Islet precursor cell (in vitro differentiated cells): ENCODE measurements around the gene CFAP77.

ENCODE experiments used
- DNase-seq: peaks from one replicate; pipeline ENCODE4 v3.0.0-alpha.2; 2018

Gene CFAP77

DNA sequence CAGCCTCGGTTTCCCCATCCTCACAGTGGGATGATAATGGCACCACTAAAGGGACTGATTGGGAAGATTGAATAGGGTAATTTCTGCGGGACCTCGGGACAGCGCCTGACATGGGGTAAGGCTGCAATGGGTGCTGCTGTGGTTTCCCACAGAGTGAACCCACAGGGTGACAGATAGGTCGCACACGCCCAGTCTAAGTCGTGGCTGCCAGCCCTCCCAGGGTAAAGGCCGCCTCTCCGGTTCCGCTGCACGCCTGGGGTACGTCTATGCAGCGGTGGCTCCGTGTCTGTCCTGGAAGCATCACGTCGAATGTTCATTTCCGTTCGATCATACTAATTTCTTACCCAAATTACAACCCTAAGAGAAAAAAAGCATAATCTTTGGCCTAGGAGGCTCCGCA lies 631 bp downstream of the CFAP77 start:
- no peak for DNase-seq

DNA sequence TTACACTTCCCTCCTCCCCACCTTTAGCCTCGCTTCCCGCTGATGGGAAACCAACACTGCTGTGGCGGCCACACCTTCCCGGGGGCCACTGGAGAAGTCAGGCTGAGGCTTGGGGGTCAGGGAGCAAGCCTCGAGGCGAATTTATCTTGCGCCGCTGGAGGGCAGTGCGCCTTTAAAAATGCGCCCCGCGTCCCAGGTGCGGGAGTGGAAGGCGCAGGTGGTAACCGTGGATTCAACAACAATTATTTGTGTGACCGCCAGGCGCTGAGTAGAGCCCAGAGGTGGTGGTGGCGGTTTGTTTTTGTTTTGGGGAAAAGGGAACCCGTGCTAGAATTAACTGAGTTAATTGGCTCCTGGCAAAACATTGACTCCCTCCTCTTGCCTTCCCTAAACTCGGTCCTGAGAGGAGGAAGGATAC lies 1.1 kb downstream of the CFAP77 start:
- DNase-seq = peak; percentile 76

DNA sequence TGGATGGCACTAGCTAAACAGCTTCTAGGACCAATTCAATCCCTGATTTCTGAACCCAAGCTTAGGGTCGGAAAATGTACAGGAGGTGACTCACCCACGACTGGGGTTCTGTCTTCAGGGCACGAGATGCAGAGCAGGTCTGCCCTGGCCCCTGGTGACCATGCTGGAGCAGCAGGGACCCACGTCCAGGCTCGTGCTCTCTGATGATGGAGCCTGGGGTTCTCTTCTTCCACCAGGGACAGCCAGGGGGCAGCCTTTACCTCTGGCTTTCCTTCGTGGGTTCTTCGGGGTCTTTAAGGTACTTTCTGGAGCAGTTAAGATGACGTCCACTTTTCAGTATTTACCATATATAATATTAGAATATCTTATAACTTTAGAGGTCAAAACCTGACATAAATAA lies 2.1 kb downstream of the CFAP77 start:
- peak; percentile 79 for DNase-seq

DNA sequence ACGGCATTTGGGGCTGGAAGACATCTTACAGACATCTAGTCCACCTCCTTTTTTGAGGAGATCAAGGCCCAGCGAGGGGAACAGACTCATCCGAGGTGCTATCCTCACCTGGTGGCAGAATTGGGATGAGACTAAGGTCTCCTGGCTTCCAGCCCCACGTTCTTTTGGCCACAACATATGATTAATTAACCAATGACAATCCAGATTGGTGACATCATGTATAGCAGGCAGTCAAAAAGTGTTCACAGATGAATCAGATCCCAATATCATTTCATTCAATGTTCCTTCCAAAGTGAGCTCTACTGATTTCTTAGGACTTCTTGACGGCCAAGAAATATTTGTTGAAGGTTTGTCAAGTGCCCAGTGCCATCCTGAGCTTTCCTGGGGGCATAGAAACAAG lies 3.9 kb downstream of the CFAP77 start:
- DNase-seq = no peak

DNA sequence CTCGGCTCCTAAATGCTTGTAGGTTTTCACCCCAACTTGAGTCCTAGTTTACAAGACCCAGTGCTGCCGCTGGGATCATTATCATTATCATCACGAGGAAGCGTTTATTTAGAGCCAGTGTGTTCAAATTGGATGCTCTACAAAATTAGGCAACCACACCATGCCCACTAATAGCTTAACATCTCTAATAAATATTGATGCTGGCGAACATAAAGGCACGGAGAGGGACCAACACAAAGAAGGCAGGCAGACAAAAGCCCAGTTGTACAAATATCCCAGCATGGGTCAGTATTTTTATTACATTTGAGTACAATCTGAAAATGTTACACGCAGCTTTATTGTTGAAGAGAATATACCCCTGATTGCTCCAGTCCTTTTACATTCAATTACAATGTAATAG lies 4.7 kb downstream of the CFAP77 start:
- no peak for DNase-seq

DNA sequence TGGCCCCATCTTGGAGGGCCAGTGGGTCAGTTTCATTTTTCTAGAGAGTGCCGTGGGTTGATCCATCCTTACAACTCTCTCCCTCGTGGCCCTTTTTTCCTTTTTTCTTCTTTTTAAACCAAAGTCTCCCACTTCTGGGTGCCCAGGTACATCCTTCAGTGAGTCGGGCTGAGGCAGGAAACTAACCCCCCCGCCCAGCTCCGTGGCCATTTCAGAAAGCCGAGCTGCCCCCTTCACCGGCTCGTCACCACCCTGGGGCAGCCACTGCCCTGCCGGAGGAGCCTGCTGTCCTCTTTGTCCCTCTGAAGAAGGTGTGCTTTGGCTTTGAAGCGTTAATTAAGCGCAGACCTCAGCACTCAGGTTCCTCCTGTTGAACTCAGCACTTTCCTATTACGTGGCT lies 5.2 kb downstream of the CFAP77 start:
- DNase-seq = no peak

DNA sequence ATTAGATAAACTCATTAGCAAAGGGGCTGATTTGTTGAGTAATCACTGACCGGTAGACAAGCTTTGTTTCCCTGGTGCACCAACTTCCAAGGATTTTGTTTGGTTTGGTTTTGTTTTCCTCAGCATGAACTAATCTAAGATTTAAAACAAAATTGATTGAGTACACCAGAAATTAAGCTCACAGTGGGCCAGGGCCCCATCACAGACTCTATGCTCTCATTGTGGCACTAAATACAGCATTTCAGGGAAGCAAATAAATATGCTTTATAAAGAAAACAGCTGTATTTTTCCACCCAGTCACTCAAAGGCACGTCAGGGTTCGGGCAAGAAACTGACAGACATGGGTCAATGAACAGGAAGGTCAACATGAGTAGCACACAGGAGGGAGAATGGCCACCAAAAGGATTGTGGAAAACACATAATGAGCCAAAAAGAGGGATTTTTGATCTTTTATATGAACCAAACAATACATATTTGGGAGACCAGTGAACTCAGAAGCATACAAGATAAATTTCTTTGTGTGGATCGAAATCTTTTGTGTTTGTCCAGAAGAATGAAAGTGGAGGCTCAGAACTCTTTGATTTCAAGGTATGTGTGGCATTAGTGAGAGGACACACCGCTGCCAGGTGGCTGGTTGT lies 8.8 kb downstream of the CFAP77 start:
- DNase-seq = no peak

DNA sequence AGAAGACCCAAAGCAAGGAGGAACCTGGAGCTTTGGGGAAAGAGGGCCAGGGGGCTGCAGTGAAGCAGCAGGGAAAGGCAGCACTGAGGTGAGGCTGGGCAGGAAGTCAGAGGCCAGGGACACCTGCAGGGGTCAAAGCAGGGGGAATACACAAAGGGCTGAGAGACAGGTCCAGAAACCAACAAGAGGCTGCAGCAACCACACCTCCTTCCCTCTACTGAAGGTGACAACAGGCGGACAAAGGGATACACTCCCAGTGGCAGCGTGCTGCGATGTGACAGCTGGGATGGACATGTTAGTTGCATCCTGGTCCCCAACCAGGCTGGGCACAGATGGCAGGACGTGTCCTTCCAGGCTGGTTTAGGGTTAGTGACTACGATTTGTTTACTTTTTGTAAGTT lies 12.6 kb downstream of the CFAP77 start:
- no peak for DNase-seq

DNA sequence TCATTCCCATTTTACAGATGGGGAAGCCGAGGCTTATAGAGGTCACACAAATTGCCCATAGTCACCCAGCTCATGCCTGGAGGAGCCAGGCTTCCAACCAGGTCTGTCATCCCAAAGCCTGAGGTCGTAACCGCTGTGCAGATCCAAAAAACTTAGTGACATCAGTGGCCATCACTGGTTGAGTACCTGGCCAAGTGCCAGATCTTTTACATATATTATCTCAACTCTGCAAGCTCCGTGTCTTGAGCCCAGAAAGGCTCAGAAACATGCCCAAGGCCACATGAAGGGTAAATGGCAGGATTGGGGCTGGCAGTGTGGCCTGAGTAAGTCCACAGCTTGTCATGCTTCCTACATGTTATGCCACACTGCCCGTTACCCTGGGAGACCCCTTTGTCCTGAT lies 13.5 kb downstream of the CFAP77 start:
- DNase-seq = no peak

DNA sequence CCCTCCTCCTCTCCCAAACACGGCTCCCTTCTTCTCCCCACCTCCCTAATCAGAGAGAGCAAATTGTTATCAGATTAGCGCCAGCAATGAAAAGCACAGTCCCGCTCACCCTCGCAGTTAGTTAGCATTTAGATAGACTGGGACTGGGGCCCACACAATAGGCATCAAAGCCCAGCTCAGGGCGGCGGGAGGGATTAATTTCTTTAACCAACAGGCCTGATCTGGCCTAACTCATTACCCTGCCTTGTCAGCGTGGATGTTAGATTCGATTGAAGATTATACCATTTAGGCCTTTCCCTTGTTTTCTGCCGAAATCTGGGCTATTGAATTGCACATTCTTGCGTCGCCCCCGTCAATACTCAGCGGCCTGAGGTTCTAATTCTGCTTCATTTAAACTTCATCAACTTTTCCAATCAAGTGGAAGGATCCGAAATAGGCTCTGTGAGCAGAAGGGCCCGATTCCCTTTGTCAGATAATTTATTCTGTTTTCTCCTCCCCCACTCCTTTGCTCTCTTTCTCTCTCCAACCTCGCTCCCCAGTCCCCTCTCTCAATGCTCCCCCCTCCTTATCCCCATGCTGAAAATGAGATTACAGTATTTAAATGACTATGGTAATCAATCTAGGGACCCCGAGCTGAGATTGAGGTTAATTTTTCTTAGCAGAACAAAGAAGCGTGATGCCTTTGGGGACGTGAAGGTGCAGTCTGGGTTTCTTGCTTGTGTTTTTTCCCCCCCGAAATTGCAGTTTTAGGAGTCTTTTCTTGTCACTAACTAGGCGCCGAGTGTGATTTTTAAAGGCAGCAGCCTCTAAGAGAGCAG lies 15.1 kb downstream of the CFAP77 start:
- DNase-seq = no peak

DNA sequence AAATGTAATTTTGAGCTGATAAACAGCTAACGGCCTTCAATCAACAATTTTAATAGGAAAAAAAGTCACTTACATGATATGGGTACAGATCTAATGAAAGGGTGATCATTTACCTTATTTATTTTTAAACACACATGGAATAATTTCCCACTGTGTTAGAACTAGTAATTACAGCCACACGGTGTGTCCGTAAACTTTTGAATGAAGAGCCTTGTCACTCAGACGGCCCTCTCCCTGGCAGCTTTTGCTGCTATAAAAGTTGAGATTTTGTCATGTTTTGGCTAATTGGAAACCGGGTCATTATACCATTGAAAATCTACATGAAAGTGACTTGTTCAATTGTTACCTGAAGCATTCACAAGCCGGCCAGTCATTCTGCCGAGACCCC lies 15.7 kb downstream of the CFAP77 start:
- DNase-seq = no peak

DNA sequence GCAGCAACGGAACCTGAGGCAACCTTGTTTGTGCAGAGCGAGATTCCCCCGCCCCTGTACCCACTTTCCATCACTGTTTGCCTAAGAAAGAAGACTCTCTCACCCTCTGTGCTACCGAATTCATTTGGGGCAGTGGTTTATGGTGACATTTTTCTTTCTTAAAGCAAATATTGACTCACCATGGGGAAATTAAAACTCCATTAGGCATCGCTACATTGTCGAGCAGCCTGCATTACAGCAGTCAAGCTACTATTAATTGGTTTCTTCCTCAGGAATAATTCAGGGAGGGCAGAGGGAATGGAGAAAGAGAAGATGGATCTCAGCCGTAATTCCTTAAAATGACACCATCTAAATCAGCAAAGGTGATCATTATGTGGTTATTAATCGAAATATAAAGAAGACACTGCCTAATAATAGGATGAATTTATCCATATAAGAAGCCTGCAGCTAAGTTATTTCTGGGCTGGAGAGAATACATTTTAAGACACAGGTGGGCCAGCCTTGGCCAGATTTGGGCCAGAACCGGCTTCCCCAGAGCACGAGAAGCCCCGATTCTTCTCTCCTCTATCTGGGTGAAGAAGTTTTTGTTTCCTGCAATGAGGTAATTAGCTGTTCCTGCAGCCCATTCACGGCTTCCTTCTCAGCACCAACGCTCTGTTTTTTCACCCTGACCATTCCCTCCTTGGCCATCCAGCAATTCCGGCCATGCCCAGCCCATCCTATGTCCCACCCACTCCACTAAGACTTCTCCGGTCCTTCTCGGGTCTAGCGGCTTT lies 16.8 kb downstream of the CFAP77 start:
- DNase-seq = no peak

DNA sequence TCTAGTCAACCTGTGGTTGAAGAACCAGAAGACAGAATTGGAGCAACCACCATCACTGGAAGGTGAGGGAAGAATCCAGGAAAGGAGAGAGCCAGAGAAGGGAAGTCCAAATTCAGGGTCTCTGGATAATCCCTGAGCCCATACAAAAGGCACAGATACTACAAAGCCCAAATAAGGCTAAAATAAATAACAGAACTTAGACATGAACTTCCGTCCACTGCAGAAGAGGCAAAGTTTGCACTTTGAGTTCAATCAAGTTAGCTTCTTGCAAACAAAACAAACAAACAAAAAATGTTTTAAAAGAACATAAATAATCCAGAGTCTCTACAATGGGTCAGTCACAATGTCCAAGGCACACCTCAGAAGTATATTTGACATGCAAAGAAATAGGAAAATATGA lies 21.0 kb downstream of the CFAP77 start:
- DNase-seq = no peak

DNA sequence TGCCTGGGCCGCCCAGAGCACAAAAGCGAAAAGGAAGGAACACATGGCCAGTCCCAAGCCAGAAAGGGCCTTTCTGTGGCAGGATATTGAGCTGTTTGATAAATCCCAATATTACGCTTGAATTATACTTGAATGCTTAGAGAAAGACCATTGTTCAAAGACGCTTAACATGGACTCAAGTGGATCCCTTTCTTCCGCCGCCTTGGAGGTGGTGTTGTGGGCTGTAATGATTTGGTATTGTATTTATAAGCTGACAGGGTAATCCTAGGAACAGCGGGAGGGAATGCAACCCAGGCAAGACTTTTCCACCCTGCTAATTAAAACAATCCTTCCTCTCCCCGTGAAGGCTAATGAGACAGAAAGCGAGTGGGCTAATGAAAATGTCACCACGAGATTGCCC lies 24.9 kb downstream of the CFAP77 start:
- no peak for DNase-seq

DNA sequence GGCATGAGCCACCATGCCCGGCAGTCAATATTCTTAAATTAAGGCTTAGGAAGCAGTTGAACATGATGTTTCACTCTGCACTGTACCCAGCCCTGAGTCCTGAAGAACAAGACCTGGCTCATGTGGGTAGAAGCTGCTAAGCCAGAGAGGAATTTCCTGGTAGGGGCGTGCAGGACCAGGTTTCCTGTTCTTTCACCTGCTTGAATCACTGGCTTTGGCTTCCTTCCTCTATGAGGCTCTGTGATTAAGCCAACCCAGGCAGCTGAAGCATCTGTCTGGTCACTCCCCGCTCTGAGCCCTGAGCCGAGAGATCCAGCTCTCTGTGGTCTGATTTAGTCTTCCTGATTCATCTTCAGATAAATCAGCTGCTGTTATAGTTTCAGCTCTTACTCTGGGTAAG lies 29.1 kb downstream of the CFAP77 start:
- DNase-seq = no peak

DNA sequence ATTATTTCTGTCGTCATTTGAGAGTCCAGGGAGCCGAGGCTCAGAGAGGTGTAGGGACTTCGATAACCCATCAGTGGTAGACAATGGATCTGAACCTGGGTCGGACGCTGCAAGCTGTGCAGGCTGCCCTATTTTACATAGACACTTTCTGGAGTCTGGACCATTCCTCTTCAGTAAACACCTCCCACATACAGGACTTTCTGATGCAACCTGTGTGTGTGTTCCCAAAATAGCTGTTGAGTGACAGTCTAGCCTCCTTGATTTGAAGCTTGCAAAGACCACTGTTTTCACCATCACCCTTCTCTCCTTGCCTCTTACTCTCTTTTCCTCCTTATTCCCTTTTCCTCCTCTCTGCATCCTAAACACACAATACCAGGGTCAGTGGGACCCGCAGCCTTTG lies 30.7 kb downstream of the CFAP77 start:
- no peak for DNase-seq

DNA sequence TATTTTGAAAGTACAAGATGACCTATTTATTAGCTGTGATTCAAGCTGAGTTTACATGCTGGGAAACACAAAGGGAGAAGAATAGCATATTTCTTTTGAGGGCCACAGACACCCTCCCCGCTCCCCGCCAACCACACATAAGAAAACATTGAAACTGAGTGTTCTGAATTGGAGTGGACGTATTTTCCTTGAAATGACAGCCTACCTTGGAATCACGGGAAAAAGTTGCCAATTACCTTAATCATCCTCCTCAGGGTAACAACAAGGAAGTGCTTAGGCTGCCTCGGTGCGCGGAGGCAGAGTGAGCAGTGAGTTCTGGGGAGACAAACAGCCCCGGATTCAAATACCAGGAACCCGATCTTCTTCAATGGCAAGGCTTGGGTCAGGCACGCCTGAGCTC lies 31.4 kb downstream of the CFAP77 start:
- no peak for DNase-seq

DNA sequence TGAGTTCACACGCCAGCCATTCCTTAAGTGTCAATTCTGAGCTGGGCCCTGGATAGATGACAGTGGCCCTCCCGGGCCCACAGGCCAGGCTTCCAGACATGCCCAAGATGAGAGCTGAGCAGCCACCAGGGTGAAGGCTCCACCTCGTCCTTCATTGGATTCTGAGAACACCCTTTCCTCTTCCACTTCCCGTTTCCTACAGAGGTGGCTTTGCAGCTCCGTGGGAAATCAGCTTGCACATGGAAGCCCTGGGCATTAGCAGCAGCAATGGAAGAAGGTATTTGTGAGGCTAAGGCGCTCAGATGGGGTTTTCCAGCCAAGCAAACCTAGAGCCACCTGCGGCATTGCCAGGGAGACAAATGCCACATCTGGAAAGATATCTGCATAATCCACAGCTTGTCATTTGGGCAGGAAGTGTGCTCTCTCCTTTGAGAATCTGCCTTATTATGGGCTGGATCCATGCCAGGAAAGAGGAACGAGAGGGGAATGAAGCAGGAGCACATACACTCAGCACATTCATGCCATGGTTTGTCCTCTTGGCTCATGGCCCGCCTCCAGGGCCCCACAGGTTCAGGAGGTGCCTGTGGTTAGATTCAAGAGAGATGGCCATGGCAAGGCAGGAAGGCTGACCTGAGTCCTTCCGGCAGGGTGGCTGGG lies 34.1 kb downstream of the CFAP77 start:
- no peak for DNase-seq

DNA sequence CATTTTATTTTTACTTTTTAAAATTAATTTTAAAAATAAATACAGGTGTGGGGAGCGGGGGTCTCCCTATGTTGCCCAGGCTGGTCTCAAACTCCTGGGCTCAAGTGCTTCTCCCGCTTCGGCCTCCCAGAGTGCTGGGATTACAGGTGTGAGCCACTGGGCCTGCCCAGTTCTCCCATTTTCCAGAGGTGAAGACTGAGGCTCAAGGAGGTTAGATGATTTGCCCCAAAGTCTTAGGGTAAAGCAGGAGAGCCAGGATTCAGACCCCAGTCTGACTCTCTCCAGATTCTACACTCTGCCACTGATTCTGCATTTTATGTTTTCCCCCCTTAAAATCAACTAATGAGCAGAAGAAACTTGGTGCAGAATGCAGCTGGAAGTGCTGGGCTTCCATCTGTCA lies 36.9 kb downstream of the CFAP77 start:
- no peak for DNase-seq

DNA sequence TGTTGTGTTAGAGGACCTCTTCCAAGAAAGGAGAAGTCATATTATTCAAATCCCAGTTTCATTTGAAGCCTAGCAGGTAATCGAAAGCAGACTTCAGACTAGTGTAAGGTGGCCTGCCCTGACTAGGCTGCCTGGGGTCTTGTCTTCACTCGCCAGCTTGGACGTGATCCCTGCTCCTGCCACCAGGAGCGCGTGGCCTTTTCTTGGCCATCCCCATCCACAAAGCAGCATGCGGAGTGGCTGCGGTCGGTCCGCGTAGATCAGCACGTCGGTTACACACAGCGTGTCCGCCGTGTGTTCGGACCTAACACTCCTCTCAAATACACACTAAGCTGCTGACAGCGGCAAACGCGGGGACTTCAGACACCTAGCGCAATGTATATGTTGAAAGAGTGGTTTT lies 37.3 kb downstream of the CFAP77 start:
- DNase-seq = peak; percentile 82

DNA sequence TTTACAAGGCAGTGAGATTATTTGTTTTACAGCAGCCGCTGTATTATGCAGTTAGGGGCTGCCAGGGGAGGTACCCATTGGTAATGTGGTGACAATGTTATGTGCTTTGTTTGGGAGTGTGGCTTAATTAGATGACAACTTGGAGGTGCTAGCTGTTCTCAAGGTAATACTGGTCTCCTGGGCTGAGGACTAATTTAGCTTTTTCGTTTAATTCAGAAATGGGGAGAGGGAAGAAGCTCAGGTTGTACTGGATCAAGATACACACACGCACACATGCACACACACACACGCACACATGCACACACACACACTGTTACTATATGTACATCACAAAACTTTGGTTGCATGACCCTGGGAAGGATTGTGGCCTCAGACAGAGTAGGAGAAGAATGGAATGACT lies 37.9 kb downstream of the CFAP77 start:
- DNase-seq = no peak

DNA sequence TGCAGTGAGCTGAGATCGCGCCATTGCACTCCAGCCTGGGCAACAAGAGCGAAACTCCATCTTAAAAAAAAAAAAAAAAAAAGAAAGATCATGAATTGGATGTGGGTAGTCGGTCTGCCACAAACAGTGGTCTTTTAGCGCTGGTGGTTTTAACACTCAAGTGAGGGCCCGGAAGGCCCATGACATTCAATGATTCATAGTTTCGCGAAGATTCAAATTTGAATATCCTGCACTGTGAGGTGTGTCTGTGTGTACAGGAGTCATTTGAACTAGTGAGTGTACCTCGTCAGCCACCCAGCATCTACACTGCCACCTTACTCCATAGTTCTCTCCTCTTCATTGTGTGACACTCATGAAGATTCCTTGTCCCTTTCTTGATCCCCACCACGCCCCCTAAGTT lies 41.3 kb downstream of the CFAP77 start:
- DNase-seq = no peak

DNA sequence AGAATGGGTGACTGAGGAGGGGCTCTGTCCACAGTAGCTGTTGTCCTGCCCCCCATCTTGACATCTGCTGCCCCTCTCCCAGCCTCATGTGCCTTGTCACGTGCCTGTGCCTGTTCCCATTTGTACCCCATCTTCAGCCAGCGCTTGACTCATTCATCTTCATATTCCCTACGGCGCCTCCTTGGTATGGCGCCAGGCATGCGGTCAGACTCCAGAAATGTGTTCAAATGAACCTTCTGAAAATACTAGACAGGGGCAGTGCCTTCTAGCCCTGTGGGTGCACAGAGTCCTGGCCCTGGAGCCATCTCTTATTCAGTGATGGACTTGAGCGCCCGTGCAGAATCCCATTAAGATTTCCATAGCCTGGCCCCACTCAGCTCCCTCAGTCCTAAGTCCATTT lies 46.2 kb downstream of the CFAP77 start:
- DNase-seq = no peak
